Ishikawa (cell line): ENCODE measurements around the gene ADCY2.

Source experiments
- CEBPB ChIP-seq: IDR thresholded peaks from 2 replicates; pipeline ENCODE4 v1.6.1; 2012
- EGR1 ChIP-seq: IDR thresholded peaks from 2 replicates; pipeline ENCODE4 v1.6.1; 2012
- EP300 ChIP-seq: IDR thresholded peaks from 2 replicates; pipeline ENCODE4 v1.6.1; 2012; ENCODE audit warnings: borderline replicate concordance
- FOXM1 ChIP-seq: IDR thresholded peaks from 2 replicates; pipeline ENCODE4 v1.6.1; 2012; ENCODE audit warnings: low read depth, borderline replicate concordance
- NFIC ChIP-seq: IDR thresholded peaks from 2 replicates; pipeline ENCODE4 v1.6.1; 2012
- RAD21 ChIP-seq: IDR thresholded peaks from 2 replicates; pipeline ENCODE4 v1.6.1; 2012; ENCODE audit warnings: low read depth
- REST ChIP-seq: IDR thresholded peaks from 2 replicates; pipeline ENCODE4 v1.6.1; 2012; ENCODE audit warnings: low read depth, mild to moderate bottlenecking
- TAF1 ChIP-seq: IDR thresholded peaks from 2 replicates; pipeline ENCODE4 v1.6.1; 2012; ENCODE audit warnings: low read depth, mild to moderate bottlenecking
- TCF12 ChIP-seq: IDR thresholded peaks from 2 replicates; pipeline ENCODE4 v1.6.1; 2012; ENCODE audit warnings: low read depth
- TEAD4 ChIP-seq: IDR thresholded peaks from 2 replicates; pipeline ENCODE4 v1.6.1; 2012
- USF1 ChIP-seq: IDR thresholded peaks from 2 replicates; pipeline ENCODE4 v1.6.1; 2012
- YY1 ChIP-seq: IDR thresholded peaks from 2 replicates; pipeline ENCODE4 v1.6.1; 2012; ENCODE audit warnings: low read depth
- ZBTB7A ChIP-seq: IDR thresholded peaks from 2 replicates; pipeline ENCODE4 v1.6.1; 2012; ENCODE audit warnings: low read depth
- TF ChIP-seq, protein P1 (sequence below): IDR thresholded peaks from 2 replicates; pipeline ENCODE4 v1.6.1; 2012

GRCh38 chr5:7680260-7680659 is 284.3 kb downstream of the ADCY2 start:
- no peak for TF ChIP-seq YY1
- TF ChIP-seq NFIC: no peak
- no peak for TF ChIP-seq TAF1
- TF ChIP-seq RAD21: no peak
- no peak for TF ChIP-seq TCF12
- TF ChIP-seq REST: no peak
- TF ChIP-seq FOXM1: no peak
- no peak for TF ChIP-seq EP300
- no peak for TF ChIP-seq EGR1
- no peak for TF ChIP-seq USF1
- TF ChIP-seq, protein P1, sequence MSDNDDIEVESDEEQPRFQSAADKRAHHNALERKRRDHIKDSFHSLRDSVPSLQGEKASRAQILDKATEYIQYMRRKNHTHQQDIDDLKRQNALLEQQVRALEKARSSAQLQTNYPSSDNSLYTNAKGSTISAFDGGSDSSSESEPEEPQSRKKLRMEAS: no peak
- TF ChIP-seq CEBPB: no peak
- no peak for TF ChIP-seq ZBTB7A
- no peak for TF ChIP-seq TEAD4
